Kidney tubule cell (primary cell): Measurements from ENCODE around the gene TBC1D22A.

Experiments used
- DNase-seq: peaks from one replicate; pipeline ENCODE4 v3.0.0-alpha.2; 2018; ENCODE audit warnings: low spot score

Gene TBC1D22A

DNA sequence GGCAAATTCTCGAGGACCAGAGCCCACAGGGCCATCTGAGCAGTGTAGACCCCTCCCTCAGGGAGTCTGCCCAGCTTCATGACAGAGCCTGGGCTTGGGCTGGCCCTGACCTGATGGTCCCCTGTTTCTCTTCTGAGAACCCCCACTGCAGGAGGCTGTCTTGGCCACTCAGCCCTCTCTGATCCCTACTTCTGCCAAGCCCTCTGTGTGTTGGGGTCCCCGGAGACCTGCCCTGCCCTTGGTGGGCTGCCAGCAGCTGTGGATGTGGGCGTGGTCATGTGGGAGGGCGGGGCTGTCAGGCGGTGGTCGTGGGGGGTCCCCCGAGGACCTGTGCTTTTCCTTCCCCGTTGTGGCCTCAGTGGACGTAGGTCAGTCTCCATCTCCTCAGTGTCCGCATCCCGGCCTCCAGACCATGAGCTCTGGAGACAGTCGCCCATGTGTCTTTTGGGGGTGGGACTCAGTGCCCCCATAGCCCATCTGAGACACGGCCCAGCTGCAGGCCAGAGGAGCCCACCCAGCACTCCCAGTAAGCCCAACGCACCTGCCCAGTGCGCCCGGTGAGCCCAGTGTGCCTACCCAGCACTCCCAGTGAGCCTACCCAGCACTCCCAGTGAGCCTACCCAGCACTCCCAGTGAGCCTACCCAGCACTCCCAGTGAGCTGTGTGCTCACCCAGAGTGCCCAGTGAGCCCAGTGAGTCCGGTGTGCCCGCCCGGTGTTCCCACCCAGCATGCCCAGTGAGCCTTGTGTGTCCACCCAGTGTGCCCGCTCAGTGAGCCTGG lies 409.2 kb downstream of the TBC1D22A start:
- DNase-seq, result no peak

DNA sequence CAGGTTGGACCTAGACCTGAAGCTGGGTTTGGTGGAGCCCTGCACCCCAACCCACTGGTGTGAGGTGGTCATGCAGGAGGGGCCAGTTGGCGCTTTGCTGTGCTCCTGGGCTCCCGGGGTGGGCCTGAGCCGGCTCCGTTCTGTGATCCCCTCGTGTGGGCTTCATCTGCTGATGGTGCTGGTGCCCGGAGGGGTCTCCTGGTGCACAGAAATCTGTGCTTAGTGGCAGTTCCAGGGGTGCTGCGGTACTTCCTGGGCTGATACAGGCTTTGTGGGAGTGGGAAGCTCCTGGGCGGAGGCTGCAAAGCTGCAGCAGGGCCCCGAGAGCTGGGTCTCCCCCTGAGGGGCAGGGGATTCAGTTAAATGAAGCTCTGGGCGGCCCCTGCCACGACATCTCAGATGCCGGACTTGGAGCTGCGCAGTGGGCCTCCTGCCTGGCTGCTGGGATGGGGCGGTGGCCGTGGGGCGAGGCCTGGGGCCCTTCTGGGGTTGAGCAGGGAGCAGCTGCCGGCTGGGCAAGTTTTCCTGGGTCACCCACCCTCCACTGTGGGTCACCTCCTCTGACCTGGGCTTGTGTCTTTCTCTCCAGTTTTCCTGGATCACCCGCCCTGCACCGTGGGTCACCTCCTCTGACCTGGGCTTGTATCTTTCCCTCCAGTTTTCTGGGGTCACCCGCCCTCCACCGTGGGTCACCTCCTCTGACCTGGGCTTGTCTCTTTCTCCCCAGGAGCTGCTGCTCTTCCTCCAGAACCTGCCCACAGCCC lies 410.5 kb downstream of the TBC1D22A start:
- no peak for DNase-seq

DNA sequence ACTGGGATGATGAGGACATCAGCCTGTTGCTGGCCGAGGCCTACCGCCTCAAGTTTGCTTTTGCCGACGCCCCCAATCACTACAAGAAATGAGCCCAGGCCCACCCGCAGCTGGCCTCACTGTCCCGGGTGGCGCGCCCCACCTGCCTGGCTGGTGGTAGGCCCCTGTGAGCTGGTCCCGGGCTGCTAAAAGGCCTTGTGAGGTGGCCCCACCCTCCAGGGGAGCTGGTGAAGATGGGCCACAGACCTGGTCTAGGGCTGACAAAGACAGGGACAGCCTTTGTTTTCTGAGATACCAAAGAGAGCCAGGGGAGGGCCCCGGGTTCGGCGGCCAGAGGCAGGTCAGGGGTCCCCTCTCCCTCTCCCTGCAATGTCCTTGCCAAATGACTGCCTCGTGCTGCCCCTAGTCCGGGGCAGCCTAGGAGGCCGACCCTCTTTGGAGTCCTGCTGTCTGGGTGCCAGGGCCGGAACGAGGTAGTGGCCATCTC lies 411.1 kb downstream of the TBC1D22A start:
- no peak for DNase-seq

DNA sequence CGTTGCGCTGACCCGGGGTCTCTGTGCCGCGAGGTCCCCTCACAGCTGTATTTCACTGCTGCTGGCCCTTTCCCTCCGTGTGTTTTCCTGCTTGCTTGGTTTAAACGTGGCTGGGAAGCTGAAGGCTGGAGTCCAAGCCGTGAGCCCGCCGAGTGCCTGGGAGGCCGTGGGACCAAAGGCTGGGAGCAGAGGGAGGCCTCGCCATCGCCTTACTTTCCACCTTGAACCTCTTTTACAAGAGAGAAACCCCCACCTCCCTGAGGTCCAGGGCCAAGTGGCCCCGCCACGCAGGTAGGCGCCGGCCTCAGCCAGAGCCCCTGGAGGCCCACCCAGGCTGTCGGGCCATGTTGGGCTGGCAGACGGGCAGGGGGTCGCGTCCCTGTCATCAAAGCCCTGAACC lies 411.6 kb downstream of the TBC1D22A start:
- DNase-seq, result no peak

DNA sequence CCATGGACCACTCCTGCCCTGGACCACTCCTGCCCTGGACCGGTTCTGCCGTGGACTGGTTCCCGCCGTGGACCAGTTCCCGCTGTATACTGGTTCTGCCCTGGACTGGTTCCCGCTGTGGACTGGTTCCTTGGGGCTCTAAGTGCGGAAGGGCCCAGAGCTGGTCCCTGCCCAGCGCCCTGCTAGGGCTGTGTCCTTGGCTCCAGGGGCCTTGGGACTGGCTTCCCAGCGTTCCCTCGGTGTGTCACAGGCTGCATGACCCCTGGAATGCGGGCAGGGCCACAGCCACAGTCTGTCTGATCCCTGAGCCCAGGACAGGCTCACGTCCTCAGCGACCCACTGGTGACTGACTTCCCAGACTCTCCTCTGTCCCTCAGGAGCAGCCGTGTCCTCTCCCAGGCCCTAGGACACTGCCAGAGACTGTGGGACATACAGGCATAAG lies 412.2 kb downstream of the TBC1D22A start:
- DNase-seq, result no peak

DNA sequence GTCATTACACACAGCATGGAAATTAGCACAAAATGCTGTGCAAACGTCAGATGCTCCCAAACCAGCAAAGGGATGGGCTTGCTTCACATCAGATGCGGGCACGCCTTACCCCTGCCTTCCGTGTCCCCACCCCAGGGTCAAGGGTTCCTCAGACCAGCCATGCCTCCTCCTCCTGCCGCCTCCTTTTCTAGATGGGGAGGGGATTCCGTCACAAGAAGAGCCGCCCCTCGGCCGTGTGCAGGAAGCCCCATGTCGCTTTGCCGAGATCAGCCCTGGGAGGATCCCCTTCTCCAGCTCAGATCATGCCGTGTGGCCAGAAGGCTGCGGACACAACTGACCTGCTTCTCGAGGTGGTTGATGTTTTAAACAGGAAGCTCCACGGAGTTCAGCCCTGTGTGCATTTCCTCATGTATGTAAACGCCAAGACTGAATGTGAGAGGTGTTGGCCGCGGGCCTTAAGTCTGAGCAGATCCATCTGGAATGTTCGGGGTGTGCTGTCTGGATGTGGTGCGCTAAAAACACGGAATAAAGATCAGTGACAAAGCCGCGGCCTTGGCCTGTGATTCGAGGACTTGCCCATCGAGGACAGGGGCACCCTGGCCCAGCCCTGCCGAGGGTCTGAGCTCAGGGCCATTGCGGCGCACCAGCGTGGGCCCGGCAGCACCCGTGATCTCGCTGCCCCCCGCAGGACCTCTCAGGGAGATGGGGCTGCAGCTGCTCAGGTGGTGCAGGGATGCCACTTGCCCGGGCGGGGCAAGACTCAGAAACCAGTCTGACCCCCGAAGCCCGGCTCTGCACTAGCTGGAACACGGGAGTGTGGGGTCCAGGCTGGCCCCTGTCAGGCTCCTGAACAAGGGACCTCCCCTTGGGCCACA lies 412.9 kb downstream of the TBC1D22A start:
- no peak for DNase-seq

DNA sequence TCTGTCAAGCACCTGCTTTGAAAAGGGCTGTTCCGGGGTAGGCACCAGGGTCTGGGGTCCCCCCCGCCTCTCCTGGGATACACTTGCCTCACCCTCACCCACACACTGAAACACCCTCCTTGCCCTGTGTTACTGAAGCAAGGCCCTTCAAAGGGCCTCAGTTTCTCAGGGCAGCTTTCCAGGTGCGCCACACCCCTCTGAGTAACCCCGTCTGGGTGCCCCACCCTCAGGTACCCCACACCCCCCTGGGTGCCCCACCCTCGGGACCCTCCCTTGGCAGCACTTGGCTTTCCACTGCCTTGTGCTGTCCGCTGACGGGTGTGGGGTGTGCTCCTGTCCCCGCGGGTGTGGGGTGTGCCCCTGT lies 413.6 kb downstream of the TBC1D22A start:
- no peak for DNase-seq

DNA sequence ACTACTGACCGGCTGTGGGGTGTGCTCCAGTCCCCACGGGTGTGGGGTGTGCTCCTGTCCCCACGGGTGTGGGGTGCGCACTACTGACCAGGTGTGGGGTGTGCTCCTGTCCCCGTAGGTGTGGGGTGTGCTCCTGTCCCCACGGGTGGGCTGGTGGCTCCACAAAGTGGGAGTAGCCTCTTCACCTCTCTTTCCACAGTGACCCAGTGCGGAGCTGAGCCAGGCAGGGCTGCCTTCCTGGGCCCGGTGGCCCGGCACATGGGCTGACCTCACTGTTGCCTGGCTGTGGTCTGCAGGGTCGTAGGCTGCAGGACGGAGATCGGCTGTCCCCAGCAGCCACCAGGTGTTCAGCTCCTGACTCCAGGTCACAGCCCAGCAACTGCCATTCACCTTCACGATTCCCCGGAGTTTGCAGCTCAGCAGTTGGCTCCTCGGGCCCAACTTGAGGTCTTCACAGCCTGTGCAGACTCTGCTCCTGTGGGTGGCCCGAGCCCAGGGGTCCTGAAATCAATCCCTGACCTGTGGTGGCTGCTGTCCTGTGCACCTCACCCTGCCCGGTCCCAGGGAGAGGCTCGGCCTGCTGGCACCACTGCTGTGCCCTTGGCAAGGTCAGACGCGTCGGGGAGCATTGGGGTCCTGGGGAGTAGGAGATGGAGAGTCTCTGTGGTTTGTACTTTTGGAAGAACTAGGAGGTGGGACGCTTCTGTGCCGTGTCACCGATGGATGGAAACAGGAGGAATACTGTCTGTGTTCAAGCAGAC lies 414.3 kb downstream of the TBC1D22A start:
- DNase-seq, result no peak

DNA sequence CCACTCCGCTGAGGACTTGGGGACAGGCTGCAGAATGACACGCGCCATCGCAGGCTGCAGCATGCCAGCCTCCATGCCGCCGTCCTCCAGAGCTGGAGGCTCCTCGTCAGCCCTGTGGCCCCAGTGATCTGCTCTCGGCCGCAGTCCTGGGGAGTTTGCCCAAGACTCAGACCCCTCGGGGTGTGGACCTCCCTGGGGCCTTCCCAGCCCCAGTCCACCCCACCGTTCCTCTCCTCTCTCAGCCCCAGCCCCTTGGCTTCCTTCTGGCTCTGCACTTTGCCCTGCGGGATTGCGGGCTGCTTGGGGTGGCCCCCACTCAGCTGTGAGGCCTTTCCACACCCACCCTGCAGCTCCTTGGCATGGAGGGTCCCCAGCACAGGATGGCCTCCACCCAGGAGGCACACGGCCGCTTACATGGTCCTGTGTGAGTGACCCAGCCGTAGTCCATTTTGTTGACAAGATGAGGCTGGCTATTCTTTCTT lies 414.9 kb downstream of the TBC1D22A start:
- no peak for DNase-seq

DNA sequence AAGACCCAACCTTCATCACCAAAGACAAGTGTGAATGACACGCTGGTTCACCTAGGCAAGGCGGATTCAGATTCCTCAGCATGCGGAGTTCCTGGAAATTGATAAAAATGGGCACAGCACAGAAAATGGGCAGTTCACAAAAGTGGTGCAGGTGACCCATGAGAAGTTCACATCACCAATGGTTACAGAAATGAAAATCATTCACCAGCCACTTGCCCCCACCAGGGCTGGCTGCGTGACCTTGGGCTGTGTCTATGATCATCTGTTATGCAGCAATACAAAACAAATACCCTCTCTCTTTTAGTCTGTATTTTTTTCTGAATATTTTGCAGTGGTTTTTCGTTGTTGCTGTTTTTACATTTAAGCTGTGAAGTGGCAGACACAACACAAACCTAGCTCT lies 415.9 kb downstream of the TBC1D22A start:
- DNase-seq, result no peak

DNA sequence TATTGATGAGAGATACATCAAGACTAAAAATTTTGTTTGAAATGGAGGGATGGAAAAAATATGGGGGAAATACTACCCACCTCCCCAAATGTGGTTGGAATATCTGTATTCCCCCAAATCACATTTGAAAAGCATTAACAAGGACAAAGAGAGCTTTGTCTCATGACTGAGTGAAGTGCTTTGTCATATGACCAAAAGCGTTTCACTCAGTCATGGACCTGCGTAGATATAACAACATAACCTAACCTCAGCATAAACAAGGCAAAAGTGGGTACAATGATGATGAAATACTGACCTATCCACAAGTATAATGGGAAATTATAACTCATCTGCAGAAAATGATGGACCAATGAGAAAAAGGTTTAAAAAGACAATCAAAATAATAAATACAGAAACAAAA lies 418.3 kb downstream of the TBC1D22A start:
- no peak for DNase-seq

DNA sequence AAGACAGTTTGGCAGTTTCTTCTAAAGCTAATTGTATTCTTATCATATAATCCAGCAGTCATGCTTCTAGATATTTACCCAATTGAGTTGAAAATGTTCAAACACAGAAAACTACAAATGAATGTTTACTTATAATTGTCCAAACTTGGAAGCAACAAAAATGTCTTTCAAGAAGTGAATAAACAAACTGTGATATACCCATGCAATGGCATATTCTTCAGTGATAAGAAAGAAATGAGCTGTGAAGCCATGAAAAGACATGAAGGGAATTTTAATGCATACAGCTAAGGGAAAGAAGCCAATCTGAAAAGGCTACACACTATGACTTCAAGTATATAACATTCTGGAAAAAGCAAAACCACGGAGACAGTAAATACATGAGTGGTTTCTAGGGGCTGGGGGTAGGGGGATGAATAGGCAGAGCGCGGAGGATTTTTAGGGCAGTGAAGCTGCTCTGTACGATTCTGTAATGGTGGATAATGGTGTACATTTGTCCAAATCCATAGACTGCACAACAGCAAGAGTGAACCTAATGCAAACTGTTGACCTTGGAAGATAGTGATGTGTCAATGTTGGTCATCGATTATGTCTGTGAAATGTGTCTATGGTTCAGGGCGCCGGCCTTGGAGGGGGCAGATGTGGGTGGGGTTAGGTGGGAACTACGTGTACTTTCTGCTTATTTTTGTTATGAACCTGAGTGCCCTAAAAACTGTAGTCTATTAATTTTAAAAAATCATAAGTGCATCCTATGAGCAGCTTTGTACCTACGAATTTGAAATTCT lies 424.9 kb downstream of the TBC1D22A start:
- no peak for DNase-seq

DNA sequence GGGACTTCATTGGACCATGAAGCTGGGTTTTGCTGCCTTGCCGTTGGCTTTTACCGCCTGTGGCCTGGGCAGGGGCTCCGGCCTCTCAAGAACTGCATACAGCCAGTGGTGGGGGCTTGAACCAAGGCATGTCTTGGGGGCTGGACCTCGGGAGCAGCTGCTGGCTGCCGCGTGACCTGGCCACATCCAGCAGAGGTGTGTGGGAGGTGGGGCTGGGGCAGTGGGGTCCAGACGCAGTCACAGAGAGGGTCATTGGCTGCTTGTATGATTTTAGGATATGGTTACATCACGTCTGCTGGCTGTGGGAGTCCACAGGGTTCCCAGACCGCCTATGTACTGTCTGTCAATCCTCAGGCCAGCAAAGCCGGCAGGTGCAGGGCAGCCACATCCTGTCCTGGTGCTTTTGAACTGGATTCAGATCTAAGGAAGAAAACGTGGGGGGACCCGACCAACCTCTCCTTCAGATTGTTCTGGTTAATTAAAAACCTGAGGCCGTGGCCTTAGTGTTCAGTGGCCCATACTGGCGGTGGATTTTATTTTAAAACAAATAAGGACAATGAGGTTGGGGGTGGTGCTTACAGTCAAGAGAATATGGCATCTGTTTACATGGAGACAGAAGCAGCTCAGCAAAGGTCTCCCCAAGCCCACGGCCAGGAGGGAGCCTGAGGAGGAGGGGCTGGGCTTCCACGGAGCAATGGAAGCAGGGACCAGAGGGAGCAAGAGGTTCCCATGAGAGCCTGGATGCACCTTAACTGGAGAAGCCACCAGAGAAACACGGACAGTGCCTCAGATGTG lies 426.0 kb downstream of the TBC1D22A start:
- peak; percentile 13 for DNase-seq

DNA sequence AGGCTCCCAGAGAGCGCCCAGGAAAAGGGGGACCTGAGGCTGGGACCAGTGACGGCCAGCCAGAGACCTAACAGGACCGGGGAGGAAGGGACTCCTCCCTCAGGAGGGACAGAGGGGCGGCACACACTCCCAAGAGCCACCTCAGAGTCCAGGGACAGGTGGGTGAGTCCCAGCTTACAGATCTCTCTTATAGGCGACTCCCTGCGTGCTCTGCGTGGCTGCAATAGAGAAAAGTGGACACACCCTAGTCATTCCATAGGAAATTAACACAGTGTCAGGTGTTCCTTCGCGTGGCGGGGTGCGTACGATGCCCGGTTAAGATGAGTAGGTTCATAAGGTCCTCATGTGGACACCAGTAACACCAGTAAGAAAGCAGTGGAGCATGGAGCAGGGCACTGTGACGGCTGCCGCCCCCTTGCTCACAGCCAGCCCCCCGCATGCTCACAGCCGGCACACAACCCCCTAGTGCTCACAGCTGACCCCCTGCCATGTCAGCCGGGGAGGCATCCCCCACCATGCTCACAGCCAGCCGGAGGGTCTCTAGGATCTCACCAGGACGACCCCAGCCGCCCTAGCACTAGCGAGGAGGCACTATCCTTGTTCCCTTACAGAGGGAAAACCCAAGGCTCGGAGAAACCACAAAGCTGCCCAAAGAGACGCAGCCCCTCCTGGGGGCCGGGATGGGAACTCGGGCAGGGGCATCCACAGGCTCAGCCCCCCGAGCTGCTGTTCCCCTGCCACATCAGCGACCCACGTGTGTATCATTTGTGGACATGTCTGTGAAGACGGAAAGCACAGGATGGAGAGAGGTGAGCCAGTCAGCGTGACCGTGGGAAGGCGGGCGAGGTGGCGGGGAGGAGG lies 426.8 kb downstream of the TBC1D22A start:
- DNase-seq, result no peak

DNA sequence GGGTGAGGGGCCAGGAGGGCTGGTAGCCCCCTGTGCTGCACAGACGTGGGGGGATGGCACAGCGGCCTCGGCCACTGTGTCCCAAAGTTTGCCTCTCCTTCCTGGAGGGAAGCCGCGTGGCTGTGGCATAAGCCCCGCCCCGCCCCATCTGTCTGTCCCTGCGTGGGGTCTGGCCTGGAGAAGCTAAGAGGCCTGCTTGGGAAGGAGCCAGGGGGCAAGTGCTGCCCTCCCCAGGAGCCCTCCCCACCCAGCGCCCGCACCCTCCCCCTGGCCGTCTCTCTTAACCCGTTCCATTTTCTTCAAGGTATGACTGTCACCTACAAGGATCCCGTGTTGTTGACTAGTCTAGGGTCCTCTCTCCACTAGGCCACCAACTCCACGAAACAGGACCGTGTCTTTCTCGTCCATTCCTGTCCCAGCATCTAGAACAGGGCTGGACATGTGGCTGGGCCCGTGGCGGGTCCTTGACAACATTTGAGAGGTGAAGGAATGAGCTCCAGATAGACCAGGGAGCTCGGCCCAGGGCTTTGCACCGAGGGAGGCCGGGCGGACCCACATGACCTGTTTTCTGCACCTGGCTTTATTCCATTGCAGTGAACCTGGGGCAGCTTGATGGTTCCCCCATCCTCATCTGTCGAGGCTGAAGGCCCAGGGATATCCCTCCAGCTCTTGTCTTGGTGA lies 428.0 kb downstream of the TBC1D22A start:
- DNase-seq, result no peak

DNA sequence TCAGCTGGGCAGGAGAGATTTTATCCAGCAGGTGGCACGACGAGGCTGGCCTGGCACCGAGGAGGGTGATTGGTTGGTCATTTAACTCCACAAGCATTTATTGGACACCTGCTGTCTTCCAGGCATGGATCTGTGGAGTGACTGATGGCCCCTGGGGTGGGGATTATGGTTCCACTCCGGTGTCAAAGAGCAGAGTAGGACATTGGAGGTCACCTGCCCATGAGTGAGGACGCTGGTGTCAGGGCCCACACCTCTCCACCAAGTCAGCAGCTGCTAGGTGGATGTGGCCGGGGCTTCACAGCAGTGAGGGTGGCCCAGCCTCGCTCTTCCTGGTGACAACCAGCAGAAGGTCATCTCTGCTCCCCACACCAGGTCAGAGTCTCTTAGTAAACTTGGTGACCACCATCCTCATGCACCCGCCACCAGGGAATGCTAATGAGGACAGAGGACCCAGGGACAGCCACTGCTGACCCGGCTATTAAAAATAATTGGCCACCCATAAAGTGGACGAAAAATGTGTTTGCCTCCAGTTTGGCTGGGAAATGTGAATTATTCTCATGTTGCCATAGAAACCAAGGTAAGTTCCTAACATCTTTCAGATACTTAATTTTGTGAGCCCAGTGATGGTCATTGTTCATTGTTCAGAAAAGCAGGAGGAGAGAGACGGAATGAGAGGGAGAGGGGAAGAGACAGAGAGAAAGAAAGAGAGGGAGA lies 428.7 kb downstream of the TBC1D22A start:
- no peak for DNase-seq
